Measurements from ENCODE around the gene BTNL2.

The BTNL2 gene

GRCh38 chr6:32391505-32391904 lies 15.5 kb downstream of the BTNL2 start:
- Histone ChIP-seq H3K27ac (ENCODE audit: low read depth, low read length) (no peak overlapping the region), H3K9me3 (ENCODE audit: control insufficient read depth, insufficient read depth, low read length) (no peaks in the 10 kb centered on the region; the same call in 1 of the 2 replicates), H3K36me3 (ENCODE audit: control insufficient read depth, insufficient read depth, low read length) (no peaks in the 10 kb centered on the region), H3K4me1 (ENCODE audit: control insufficient read depth, insufficient read depth, low read length) (no peaks in the 10 kb centered on the region), H3K9ac (ENCODE audit: low read depth, low read length) (no peak overlapping the region), H3K27me3 (ENCODE audit: control insufficient read depth, insufficient read depth, low read length) (no peaks in the 10 kb centered on the region), H3K4me3 (ENCODE audit: low read depth, low read length) (no peak overlapping the region)

GRCh38 chr6:32387589-32388340 lies 19.2 kb downstream of the BTNL2 start:
- H3K4me3 ChIP-seq (ENCODE audit: low read depth, low read length), result no peak overlapping the region
- H3K9me3 ChIP-seq (ENCODE audit: control insufficient read depth, insufficient read depth, low read length), result no peaks in the 10 kb centered on the region; the same call in 1 of the 2 replicates
- no peaks in the 10 kb centered on the region for H3K27me3 ChIP-seq (ENCODE audit: control insufficient read depth, insufficient read depth, low read length)
- no peak overlapping the region for H3K9ac ChIP-seq (ENCODE audit: low read depth, low read length)
- H3K36me3 ChIP-seq (ENCODE audit: control insufficient read depth, insufficient read depth, low read length), result no peaks in the 10 kb centered on the region
- no peaks in the 10 kb centered on the region for H3K4me1 ChIP-seq (ENCODE audit: control insufficient read depth, insufficient read depth, low read length)
- no peak overlapping the region for H3K27ac ChIP-seq (ENCODE audit: low read depth, low read length)

GRCh38 chr6:32386040-32386439 lies 20.9 kb downstream of the BTNL2 start:
- H3K4me3 ChIP-seq (ENCODE audit: low read depth, low read length), result no peak overlapping the region
- H3K9me3 ChIP-seq (ENCODE audit: control insufficient read depth, insufficient read depth, low read length), result no peaks in the 10 kb centered on the region; the same call in 1 of the 2 replicates
- no peak overlapping the region for H3K27ac ChIP-seq (ENCODE audit: low read depth, low read length)
- H3K4me1 ChIP-seq (ENCODE audit: control insufficient read depth, insufficient read depth, low read length), result no peaks in the 10 kb centered on the region
- H3K9ac ChIP-seq (ENCODE audit: low read depth, low read length), result no peak overlapping the region
- H3K36me3 ChIP-seq (ENCODE audit: control insufficient read depth, insufficient read depth, low read length), result no peaks in the 10 kb centered on the region
- no peaks in the 10 kb centered on the region for H3K27me3 ChIP-seq (ENCODE audit: control insufficient read depth, insufficient read depth, low read length)

GRCh38 chr6:32382757-32383420 lies 24.1 kb downstream of the BTNL2 start:
- Histone ChIP-seq H3K4me3 (ENCODE audit: low read depth, low read length) (no peak overlapping the region), H3K9ac (ENCODE audit: low read depth, low read length) (no peak overlapping the region), H3K4me1 (ENCODE audit: control insufficient read depth, insufficient read depth, low read length) (no peaks in the 10 kb centered on the region), H3K9me3 (ENCODE audit: control insufficient read depth, insufficient read depth, low read length) (no peaks in the 10 kb centered on the region; the same call in 1 of the 2 replicates), H3K27me3 (ENCODE audit: control insufficient read depth, insufficient read depth, low read length) (no peaks in the 10 kb centered on the region), H3K27ac (ENCODE audit: low read depth, low read length) (no peak overlapping the region), H3K36me3 (ENCODE audit: control insufficient read depth, insufficient read depth, low read length) (no peaks in the 10 kb centered on the region)

GRCh38 chr6:32379545-32379944 lies 27.4 kb downstream of the BTNL2 start:
- Histone ChIP-seq H3K4me1 (ENCODE audit: control insufficient read depth, insufficient read depth, low read length) (no peaks in the 10 kb centered on the region), H3K9me3 (ENCODE audit: control insufficient read depth, insufficient read depth, low read length) (no peaks in the 10 kb centered on the region), H3K36me3 (ENCODE audit: control insufficient read depth, insufficient read depth, low read length) (no peaks in the 10 kb centered on the region), H3K4me3 (ENCODE audit: low read depth, low read length) (no peak overlapping the region), H3K27me3 (ENCODE audit: control insufficient read depth, insufficient read depth, low read length) (no peaks in the 10 kb centered on the region), H3K27ac (ENCODE audit: low read depth, low read length) (no peak overlapping the region), H3K9ac (ENCODE audit: low read depth, low read length) (no peak overlapping the region)

- no peaks in the 10 kb centered on the region for H3K36me3 ChIP-seq (ENCODE audit: control insufficient read depth, insufficient read depth, low read length)
- no peaks in the 10 kb centered on the region for H3K27me3 ChIP-seq (ENCODE audit: control insufficient read depth, insufficient read depth, low read length)
- no peaks in the 10 kb centered on the region for H3K9me3 ChIP-seq (ENCODE audit: control insufficient read depth, insufficient read depth, low read length)
- H3K4me3 ChIP-seq (ENCODE audit: low read depth, low read length), result no peak overlapping the region
- H3K27ac ChIP-seq (ENCODE audit: low read depth, low read length), result no peak overlapping the region
- H3K9ac ChIP-seq (ENCODE audit: low read depth, low read length), result no peak overlapping the region
- H3K4me1 ChIP-seq (ENCODE audit: control insufficient read depth, insufficient read depth, low read length), result 0 out of 2 replicates have a peak, but pooled peaks cover 6% of the 10 kb centered on the region
These were observed 31.0 kb downstream of the BTNL2 start for GRCh38 chr6:32375739-32376529.

GRCh38 chr6:32371803-32372202 lies 35.2 kb downstream of the BTNL2 start, which contains the start of gene TSBP1:
Gene TSBP1, minus strand, starts transcription at chr6:32371903. Its CDS starts 197 bp downstream, at chr6:32371706.
- Histone ChIP-seq H3K4me3 (ENCODE audit: low read depth, low read length) (no peak within 1 kb of the TSS), H3K27ac (ENCODE audit: low read depth, low read length) (no peak within 1 kb of the TSS), H3K36me3 (ENCODE audit: control insufficient read depth, insufficient read depth, low read length) (no peaks in the 10 kb centered on the region), H3K9ac (ENCODE audit: low read depth, low read length) (no peak within 1 kb of the TSS), H3K9me3 (ENCODE audit: control insufficient read depth, insufficient read depth, low read length) (no peaks in the 10 kb centered on the region), H3K4me1 (ENCODE audit: control insufficient read depth, insufficient read depth, low read length) (0 out of 2 replicates have a peak, but pooled peaks cover 6% of the 10 kb centered on the region), H3K27me3 (ENCODE audit: control insufficient read depth, insufficient read depth, low read length) (no peaks in the 10 kb centered on the region)

- Histone ChIP-seq H3K4me1 (ENCODE audit: control insufficient read depth, insufficient read depth, low read length) (0 out of 2 replicates have a peak, but pooled peaks cover 6% of the 10 kb centered on the region), H3K4me3 (ENCODE audit: low read depth, low read length) (no peak overlapping the region), H3K27ac (ENCODE audit: low read depth, low read length) (no peak overlapping the region), H3K9me3 (ENCODE audit: control insufficient read depth, insufficient read depth, low read length) (no peaks in the 10 kb centered on the region), H3K27me3 (ENCODE audit: control insufficient read depth, insufficient read depth, low read length) (no peaks in the 10 kb centered on the region), H3K36me3 (ENCODE audit: control insufficient read depth, insufficient read depth, low read length) (no peaks in the 10 kb centered on the region), H3K9ac (ENCODE audit: low read depth, low read length) (no peak overlapping the region)
These were observed 35.8 kb downstream of the BTNL2 start for GRCh38 chr6:32371229-32371628.

GRCh38 chr6:32370505-32370904 lies 36.5 kb downstream of the BTNL2 start:
- H3K27ac ChIP-seq (ENCODE audit: low read depth, low read length), result no peak overlapping the region
- H3K27me3 ChIP-seq (ENCODE audit: control insufficient read depth, insufficient read depth, low read length), result no peaks in the 10 kb centered on the region
- H3K4me1 ChIP-seq (ENCODE audit: control insufficient read depth, insufficient read depth, low read length), result 0 out of 2 replicates have a peak, but pooled peaks cover 6% of the 10 kb centered on the region
- H3K9ac ChIP-seq (ENCODE audit: low read depth, low read length), result no peak overlapping the region
- no peak overlapping the region for H3K4me3 ChIP-seq (ENCODE audit: low read depth, low read length)
- no peaks in the 10 kb centered on the region for H3K9me3 ChIP-seq (ENCODE audit: control insufficient read depth, insufficient read depth, low read length)
- H3K36me3 ChIP-seq (ENCODE audit: control insufficient read depth, insufficient read depth, low read length), result no peaks in the 10 kb centered on the region

GRCh38 chr6:32369660-32370059 lies 37.3 kb downstream of the BTNL2 start:
- H3K9ac ChIP-seq (ENCODE audit: low read depth, low read length), result no peak overlapping the region
- no peaks in the 10 kb centered on the region for H3K9me3 ChIP-seq (ENCODE audit: control insufficient read depth, insufficient read depth, low read length)
- no peak overlapping the region for H3K27ac ChIP-seq (ENCODE audit: low read depth, low read length)
- H3K27me3 ChIP-seq (ENCODE audit: control insufficient read depth, insufficient read depth, low read length), result no peaks in the 10 kb centered on the region
- H3K4me1 ChIP-seq (ENCODE audit: control insufficient read depth, insufficient read depth, low read length), result 0 out of 2 replicates have a peak, but pooled peaks cover 6% of the 10 kb centered on the region
- H3K4me3 ChIP-seq (ENCODE audit: low read depth, low read length), result no peak overlapping the region
- no peaks in the 10 kb centered on the region for H3K36me3 ChIP-seq (ENCODE audit: control insufficient read depth, insufficient read depth, low read length)

All from HUES48 (cell line).